ENCODE results near the gene PCDHA3.
"Not testable (repeated sequence)": the region's sequence is repeated elsewhere in the genome, so short reads cannot be mapped to it uniquely, and the experiment has no call there.

Gene PCDHA3

DNA sequence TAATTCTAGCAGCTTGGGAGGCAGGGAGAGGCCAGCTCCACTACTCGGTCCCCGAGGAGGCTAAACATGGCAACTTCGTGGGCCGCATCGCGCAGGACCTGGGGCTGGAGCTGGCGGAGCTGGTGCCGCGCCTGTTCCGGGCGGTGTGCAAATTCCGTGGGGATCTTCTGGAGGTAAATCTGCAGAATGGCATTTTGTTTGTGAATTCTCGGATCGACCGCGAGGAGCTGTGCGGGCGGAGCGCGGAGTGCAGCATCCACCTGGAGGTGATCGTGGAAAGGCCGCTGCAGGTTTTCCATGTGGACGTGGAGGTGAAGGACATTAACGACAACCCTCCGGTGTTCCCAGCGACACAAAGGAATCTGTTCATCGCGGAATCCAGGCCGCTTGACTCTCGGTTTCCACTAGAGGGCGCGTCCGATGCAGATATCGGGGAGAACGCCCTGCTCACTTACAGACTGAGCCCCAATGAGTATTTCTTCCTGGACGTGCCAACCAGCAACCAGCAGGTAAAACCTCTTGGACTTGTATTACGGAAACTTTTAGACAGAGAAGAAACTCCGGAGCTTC lies 33.7 kb downstream of the PCDHA3 start:
- not testable (repeated sequence) for H3K27ac Mint-ChIP-seq; H3K36me3 Mint-ChIP-seq (ENCODE audit: low read depth); H3K4me1 Mint-ChIP-seq (ENCODE audit: low read depth); H3K27me3 Mint-ChIP-seq (ENCODE audit: low read depth); H3K4me3 Mint-ChIP-seq
- peaks cover 27% of the 10 kb centered on the region for H3K9me3 Mint-ChIP-seq

DNA sequence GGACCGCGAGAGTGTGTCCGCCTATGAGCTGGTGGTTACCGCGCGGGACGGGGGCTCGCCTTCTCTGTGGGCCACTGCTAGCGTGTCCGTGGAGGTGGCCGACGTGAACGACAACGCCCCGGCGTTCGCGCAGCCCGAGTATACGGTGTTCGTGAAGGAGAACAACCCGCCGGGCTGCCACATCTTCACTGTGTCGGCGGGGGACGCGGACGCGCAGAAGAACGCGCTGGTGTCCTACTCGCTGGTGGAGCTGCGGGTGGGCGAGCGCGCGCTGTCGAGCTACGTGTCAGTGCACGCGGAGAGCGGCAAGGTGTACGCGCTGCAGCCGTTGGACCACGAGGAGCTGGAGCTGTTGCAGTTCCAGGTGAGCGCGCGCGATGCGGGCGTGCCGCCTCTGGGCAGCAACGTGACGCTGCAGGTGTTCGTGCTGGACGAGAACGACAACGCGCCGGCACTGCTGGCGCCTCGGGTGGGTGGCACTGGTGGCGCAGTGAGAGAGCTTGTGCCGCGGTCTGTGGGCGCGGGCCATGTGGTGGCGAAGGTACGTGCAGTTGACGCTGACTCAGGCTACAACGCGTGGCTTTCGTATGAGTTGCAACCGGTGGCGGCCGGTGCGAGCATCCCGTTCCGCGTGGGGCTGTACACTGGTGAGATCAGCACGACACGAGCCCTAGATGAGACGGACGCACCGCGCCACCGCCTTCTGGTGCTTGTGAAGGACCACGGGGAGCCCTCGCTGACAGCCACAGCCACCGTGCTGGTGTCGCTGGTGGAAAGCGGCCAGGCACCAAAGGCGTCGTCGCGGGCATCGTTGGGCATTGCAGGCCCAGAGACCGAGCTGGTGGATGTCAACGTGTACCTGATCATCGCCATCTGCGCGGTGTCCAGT lies 35.0 kb downstream of the PCDHA3 start:
- Mint-ChIP-seq H3K4me3 (no peak overlapping the region), H3K4me1 (ENCODE audit: low read depth) (no peaks in the 10 kb centered on the region), H3K36me3 (ENCODE audit: low read depth) (no peaks in the 10 kb centered on the region), H3K27me3 (ENCODE audit: low read depth) (no peaks in the 10 kb centered on the region), H3K9me3 (peaks cover 31% of the 10 kb centered on the region), H3K27ac (no peak overlapping the region)

DNA sequence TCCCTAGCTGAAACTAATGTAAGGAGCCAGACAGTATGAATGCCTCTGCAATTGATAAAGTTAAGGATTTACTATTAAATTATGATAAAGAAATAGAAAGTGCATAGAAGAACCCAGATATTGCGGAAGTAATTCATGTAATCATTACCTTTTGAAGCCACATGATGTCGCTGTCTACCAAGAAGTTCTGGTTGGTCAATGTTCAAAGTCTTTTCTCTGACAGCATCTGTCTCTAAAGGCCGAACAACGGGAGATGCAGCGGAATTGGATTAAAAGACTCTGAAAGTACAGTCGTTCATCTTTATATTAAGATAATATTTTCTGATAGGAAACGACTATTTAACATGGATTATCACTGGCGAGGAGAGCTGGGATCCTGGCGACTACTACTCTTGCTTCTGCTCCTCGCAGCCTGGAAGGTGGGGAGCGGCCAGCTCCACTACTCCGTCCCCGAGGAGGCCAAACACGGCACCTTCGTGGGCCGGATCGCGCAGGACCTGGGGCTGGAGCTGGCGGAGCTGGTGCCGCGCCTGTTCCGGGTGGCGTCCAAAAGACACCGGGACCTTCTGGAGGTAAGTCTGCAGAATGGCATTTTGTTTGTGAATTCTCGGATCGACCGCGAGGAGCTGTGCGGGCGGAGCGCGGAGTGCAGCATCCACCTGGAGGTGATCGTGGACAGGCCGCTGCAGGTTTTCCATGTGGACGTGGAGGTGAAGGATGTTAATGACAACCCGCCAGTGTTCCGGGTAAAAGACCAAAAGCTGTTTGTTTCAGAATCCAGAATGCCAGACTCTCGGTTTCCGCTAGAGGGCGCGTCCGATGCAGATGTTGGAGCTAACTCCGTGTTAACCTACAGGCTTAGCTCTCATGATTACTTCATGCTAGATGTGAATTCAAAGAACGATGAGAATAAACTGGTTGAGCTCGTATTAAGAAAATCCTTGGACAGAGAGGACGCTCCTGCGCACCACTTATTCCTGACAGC lies 40.4 kb downstream of the PCDHA3 start, which contains the start of gene PCDHA8:
PCDHA8 (plus strand) TSS at position 210 of the 985 bp plus-strand sequence; CDS start at position 345, 135 bp downstream.
- H3K36me3 Mint-ChIP-seq (ENCODE audit: low read depth) = no peaks in the 10 kb centered on the region
- no peaks in the 10 kb centered on the region for H3K4me1 Mint-ChIP-seq (ENCODE audit: low read depth)
- peak within 1 kb of the TSS; percentile 8 for H3K27ac Mint-ChIP-seq
- H3K4me3 Mint-ChIP-seq = no peak within 1 kb of the TSS
- H3K27me3 Mint-ChIP-seq (ENCODE audit: low read depth) = no peaks in the 10 kb centered on the region
- H3K9me3 Mint-ChIP-seq = peaks cover 29% of the 10 kb centered on the region

DNA sequence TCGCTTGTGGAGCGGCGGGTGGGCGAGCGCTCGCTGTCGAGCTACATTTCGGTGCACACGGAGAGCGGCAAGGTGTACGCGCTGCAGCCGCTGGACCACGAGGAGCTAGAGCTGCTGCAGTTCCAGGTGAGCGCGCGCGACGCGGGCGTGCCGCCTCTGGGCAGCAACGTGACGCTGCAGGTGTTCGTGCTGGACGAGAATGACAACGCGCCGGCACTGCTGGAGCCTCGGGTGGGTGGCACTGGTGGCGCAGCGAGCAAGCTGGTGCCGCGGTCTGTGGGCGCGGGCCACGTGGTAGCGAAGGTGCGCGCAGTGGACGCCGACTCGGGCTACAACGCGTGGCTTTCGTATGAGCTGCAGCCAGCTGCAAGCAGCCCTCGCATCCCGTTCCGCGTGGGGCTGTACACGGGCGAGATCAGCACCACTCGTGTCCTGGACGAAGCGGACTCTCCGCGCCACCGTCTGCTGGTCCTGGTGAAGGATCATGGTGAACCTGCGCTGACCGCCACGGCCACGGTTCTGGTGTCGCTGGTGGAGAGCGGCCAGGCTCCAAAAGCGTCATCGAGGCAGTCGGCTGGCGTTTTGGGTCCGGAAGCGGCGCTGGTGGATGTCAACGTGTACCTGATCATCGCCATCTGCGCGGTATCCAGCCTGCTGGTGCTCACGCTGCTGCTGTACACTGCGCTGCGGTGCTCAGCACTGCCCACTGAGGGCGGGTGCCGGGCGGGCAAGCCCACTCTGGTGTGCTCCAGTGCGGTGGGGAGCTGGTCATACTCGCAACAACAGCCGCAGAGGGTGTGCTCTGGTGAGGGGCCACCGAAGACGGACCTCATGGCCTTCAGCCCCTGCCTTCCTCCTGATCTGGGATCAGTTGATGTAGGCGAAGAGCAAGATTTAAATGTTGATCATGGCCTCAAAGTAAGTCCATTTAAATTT lies 42.2 kb downstream of the PCDHA3 start:
- no peaks in the 10 kb centered on the region for H3K36me3 Mint-ChIP-seq (ENCODE audit: low read depth)

DNA sequence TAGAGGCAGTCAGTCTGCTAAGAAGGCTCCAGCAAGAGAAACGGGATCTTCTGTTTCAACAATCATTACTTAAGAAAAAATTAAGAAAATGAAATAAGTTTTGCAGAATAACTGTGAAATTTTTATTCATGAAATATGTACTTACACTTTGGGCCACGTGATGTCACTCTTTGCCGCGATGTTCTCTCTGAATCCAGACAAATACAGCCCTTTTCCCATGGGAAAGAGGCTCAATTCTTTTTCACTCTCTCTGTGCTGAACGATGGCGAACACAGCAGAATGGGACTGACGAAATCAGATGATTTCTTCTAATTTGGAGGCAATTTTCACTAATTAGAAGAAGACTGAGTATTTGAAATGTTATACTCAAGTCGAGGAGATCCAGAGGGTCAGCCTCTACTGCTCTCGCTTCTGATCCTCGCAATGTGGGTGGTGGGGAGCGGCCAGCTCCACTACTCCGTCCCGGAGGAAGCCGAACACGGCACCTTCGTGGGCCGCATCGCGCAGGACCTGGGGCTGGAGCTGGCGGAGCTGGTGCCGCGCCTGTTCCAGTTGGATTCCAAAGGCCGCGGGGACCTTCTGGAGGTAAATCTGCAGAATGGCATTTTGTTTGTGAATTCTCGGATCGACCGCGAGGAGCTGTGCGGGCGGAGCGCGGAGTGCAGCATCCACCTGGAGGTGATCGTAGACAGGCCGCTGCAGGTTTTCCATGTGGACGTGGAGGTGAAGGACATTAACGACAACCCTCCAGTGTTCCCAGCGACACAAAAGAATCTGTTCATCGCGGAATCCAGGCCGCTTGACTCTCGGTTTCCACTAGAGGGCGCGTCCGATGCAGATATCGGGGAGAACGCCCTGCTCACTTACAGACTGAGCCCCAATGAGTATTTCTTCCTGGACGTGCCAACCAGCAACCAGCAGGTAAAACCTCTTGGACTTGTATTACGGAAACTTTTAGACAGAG lies 47.6 kb downstream of the PCDHA3 start, which contains the start of gene PCDHA9:
PCDHA9 (plus strand) TSS at position 244 of the 964 bp plus-strand sequence; CDS start at position 358, 114 bp downstream.
- not testable (repeated sequence) for H3K4me1 Mint-ChIP-seq (ENCODE audit: low read depth); H3K4me3 Mint-ChIP-seq; H3K36me3 Mint-ChIP-seq (ENCODE audit: low read depth); H3K27ac Mint-ChIP-seq; H3K27me3 Mint-ChIP-seq (ENCODE audit: low read depth)
- peaks cover 22% of the 10 kb centered on the region for H3K9me3 Mint-ChIP-seq

More for the DNA sequence above, 42.2 kb downstream of the PCDHA3 start:
- no peak overlapping the region for H3K4me3 Mint-ChIP-seq
- no peaks in the 10 kb centered on the region for H3K4me1 Mint-ChIP-seq (ENCODE audit: low read depth)
- peaks cover 36% of the 10 kb centered on the region for H3K9me3 Mint-ChIP-seq
- no peak overlapping the region for H3K27ac Mint-ChIP-seq
- no peaks in the 10 kb centered on the region for H3K27me3 Mint-ChIP-seq (ENCODE audit: low read depth)

DNA sequence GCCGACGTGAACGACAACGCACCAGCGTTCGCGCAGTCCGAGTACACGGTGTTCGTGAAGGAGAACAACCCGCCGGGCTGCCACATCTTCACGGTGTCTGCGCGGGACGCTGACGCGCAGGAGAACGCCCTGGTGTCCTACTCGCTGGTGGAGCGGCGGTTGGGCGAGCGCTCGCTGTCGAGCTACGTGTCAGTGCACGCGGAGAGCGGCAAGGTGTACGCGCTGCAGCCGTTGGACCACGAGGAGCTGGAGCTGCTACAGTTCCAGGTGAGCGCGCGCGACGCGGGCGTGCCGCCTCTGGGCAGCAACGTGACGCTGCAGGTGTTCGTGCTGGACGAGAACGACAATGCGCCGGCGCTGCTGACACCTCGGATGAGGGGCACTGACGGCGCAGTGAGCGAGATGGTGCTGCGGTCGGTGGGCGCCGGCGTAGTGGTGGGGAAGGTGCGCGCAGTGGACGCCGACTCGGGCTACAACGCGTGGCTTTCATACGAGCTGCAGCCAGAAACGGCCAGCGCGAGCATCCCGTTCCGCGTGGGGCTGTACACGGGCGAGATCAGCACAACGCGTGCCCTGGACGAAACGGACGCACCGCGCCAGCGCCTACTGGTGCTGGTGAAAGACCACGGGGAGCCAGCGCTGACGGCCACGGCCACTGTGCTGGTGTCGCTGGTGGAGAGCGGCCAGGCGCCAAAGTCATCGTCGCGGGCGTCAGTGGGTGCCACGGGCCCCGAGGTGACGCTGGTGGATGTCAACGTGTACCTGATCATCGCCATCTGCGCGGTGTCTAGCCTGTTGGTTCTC lies 49.2 kb downstream of the PCDHA3 start:
- peaks cover 23% of the 10 kb centered on the region for H3K9me3 Mint-ChIP-seq
- not testable (repeated sequence) for H3K4me3 Mint-ChIP-seq; H3K27me3 Mint-ChIP-seq (ENCODE audit: low read depth); H3K27ac Mint-ChIP-seq; H3K4me1 Mint-ChIP-seq (ENCODE audit: low read depth); H3K36me3 Mint-ChIP-seq (ENCODE audit: low read depth)

Data from T-helper 1 cell treated with Interleukin-12 subunit alpha and Interleukin-12 subunit beta and Interleukin-4 antibody, amounts not matched to agents 30 μg/mL and 1 μg/mL, for 36 hours (primary cell).